Erythroblast (primary cell): Measurements from ENCODE around the gene ANKRD28.

Source experiments
- GATA1 ChIP-seq: IDR thresholded peaks from 2 replicates; pipeline ENCODE4 v1.6.1; 2011; ENCODE audit warnings: low read depth, mild to moderate bottlenecking, control low read depth, low read length, moderate library complexity
- POLR2A ChIP-seq: IDR thresholded peaks from 2 replicates; pipeline ENCODE4 v1.6.1; 2011; ENCODE audit warnings: mild to moderate bottlenecking, low read length

GRCh38 chr3:15796331-15796730 lies 1.4 kb downstream of the ANKRD28 start:
- TF ChIP-seq POLR2A = no peak
- TF ChIP-seq GATA1 = no peak
